Measurements from ENCODE around the gene LTK. TPM values are rescaled to one million over a fixed set of nuclear protein-coding genes. Genes with fewer than 3 reads are reported as not detected.
"Not testable (repeated sequence)": the region's sequence is repeated elsewhere in the genome, so short reads cannot be mapped to it uniquely, and the experiment has no call there.

LTK gene
- total and polyA plus RNA-seq, 2 donors (not counting 1 experiment from before 2014, with no cell fraction given) = 4.4 to 9.7 TPM

DNA sequence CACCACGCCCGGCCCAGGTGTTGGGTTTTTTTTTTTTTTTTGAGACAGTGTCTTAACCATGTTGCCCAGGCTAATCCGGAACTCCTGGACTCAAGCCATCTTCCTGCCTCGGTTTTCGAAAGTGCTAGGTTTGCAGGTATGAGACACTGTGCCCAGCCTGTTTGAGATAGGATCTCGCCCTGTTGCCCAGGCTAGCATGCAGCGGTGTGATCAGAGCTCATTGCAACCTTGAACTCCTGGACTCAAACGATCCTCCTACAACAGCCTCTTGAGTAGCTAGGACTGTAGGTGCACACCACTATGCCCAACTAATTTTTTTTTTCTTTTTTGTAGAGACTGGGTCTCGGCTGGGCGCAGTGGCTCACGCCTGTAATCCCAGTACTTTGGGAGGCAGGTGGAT is 40.2 kb downstream of the LTK start:
- no peak overlapping the region for H3K4me3 ChIP-seq (ENCODE audit: control extremely low read depth in 1 of 5, extremely low read depth in 1 of 5, insufficient read depth in 1 of 5, low read depth in 2 of 5, low read length in 4 of 5)
- no peaks in the 10 kb centered on the region for H3K27me3 Mint-ChIP-seq
- 96% methylated on average over 10 of the region's 11 CpGs for WGBS (ENCODE audit: insufficient coverage)
- H3K79me2 ChIP-seq (ENCODE audit: control insufficient read depth, insufficient read depth, low read length) = no peaks in the 10 kb centered on the region
- intact Hi-C loops (cut with micrococcal nuclease) = no loop called here
- H2AFZ ChIP-seq (ENCODE audit: insufficient read depth, low read depth, low read length, poor library complexity, severe bottlenecking) = no peak overlapping the region
- no peaks in the 10 kb centered on the region for H4K20me1 ChIP-seq (ENCODE audit: control insufficient read depth, insufficient read depth, low read length, poor library complexity, severe bottlenecking)
- H3K9me3 Mint-ChIP-seq (ENCODE audit: insufficient read depth) = no peaks in the 10 kb centered on the region
- peaks cover 22 to 69% of the 10 kb centered on the region in 2 experiments for H3K36me3 ChIP-seq (replicated peaks in 1 of 2; ENCODE audit: control extremely low read depth in 1 of 2, control insufficient read depth in 1 of 2, extremely low read depth in 1 of 2, insufficient read depth in 2 of 2, low read length in 1 of 2)
- ATAC-seq (ENCODE audit: low read depth) (no peak), DNase-seq (no peak)
- POLR2A ChIA-PET = no interaction called here
- H3K27me3 ChIP-seq (replicated peaks in 1 of 4; ENCODE audit: control extremely low read depth in 1 of 4, control insufficient read depth in 3 of 4, insufficient read depth in 4 of 4, low read length in 3 of 4) = no peaks in the 10 kb centered on the region
- no peak overlapping the region for H3K4me3 Mint-ChIP-seq
- TF ChIP-seq, protein P1, sequence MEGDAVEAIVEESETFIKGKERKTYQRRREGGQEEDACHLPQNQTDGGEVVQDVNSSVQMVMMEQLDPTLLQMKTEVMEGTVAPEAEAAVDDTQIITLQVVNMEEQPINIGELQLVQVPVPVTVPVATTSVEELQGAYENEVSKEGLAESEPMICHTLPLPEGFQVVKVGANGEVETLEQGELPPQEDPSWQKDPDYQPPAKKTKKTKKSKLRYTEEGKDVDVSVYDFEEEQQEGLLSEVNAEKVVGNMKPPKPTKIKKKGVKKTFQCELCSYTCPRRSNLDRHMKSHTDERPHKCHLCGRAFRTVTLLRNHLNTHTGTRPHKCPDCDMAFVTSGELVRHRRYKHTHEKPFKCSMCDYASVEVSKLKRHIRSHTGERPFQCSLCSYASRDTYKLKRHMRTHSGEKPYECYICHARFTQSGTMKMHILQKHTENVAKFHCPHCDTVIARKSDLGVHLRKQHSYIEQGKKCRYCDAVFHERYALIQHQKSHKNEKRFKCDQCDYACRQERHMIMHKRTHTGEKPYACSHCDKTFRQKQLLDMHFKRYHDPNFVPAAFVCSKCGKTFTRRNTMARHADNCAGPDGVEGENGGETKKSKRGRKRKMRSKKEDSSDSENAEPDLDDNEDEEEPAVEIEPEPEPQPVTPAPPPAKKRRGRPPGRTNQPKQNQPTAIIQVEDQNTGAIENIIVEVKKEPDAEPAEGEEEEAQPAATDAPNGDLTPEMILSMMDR (IDR thresholded peaks at IDR 0.05) = no peak
- TF ChIP-seq EZH2 (IDR thresholded peaks at IDR 0.05; ENCODE audit: borderline replicate concordance, insufficient read depth, low read depth, low read length, poor library complexity, severe bottlenecking) = no peak
- H3K4me1 ChIP-seq (ENCODE audit: control insufficient read depth in 2 of 2, insufficient read depth in 2 of 2, low read length in 2 of 2) = no peaks in the 10 kb centered on the region
- H3K9me3 ChIP-seq (ENCODE audit: control extremely low read depth in 1 of 3, control insufficient read depth in 2 of 3, insufficient read depth in 1 of 3, low read length in 2 of 3) = no peaks in the 10 kb centered on the region
- H3K9ac ChIP-seq (ENCODE audit: low read length) = no peak overlapping the region
- no peak overlapping the region for H3K4me2 ChIP-seq (replicated peaks; ENCODE audit: low read depth, low read length, poor library complexity, severe bottlenecking)
- H3K27ac Mint-ChIP-seq = no peak overlapping the region
- no peak overlapping the region for H3K27ac ChIP-seq (ENCODE audit: low read length in 2 of 2)
- H3K4me1 Mint-ChIP-seq = no peaks in the 10 kb centered on the region
- CTCF ChIA-PET = interaction anchor here (0.7 to 0.8 kb wide), 2 partner anchors 13 to 130 kb away, joined by 3 read pairs; no protein-coding TSS in a partner anchor

DNA sequence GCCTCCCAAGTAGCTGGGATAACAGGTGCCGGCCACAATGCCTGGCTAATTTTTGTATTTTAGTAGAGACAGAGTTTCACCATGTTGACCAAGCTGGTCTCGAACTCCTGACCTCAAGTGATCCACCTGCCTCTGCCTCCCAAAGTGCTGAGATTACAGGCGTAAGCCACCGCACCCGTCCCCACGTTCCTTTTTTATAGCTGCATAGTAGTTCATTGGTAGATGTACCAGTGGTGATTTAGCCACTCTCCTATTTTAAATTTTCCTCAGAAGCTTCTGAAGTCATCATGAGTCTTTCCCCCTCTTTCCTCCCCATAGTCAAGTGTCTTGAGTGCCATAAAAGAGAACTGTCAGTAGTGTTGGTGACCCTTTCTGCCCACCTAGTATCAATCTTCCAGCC is 44.0 kb downstream of the LTK start:
- ATAC-seq (ENCODE audit: low read depth); H3K4me2 ChIP-seq (replicated peaks; ENCODE audit: low read depth, low read length, poor library complexity, severe bottlenecking); H2AFZ ChIP-seq (ENCODE audit: insufficient read depth, low read depth, low read length, poor library complexity, severe bottlenecking); H3K79me2 ChIP-seq (ENCODE audit: control insufficient read depth, insufficient read depth, low read length); H3K27me3 Mint-ChIP-seq; H3K4me3 Mint-ChIP-seq; H3K9ac ChIP-seq (ENCODE audit: low read length); DNase-seq; H3K4me3 ChIP-seq (ENCODE audit: control extremely low read depth in 1 of 5, extremely low read depth in 1 of 5, insufficient read depth in 1 of 5, low read depth in 2 of 5, low read length in 4 of 5); H3K4me1 Mint-ChIP-seq; H3K27me3 ChIP-seq (replicated peaks in 1 of 4; ENCODE audit: control extremely low read depth in 1 of 4, control insufficient read depth in 3 of 4, insufficient read depth in 4 of 4, low read length in 3 of 4); H3K27ac ChIP-seq (ENCODE audit: low read length in 2 of 2); H3K9me3 Mint-ChIP-seq (ENCODE audit: insufficient read depth); H3K9me3 ChIP-seq (ENCODE audit: control extremely low read depth in 1 of 3, control insufficient read depth in 2 of 3, insufficient read depth in 1 of 3, low read length in 2 of 3); H4K20me1 ChIP-seq (ENCODE audit: control insufficient read depth, insufficient read depth, low read length, poor library complexity, severe bottlenecking); H3K4me1 ChIP-seq (ENCODE audit: control insufficient read depth in 2 of 2, insufficient read depth in 2 of 2, low read length in 2 of 2); H3K27ac Mint-ChIP-seq: not testable (repeated sequence)
- peaks cover 13 to 57% of the 10 kb centered on the region in 2 experiments for H3K36me3 ChIP-seq (replicated peaks in 1 of 2; ENCODE audit: control extremely low read depth in 1 of 2, control insufficient read depth in 1 of 2, extremely low read depth in 1 of 2, insufficient read depth in 2 of 2, low read length in 1 of 2)
- ChIA-PET CTCF (interaction anchor here (1.0 kb wide), 1 partner anchor 134 kb away, joined by 3 read pairs; no protein-coding TSS in a partner anchor), POLR2A (interaction anchor here (0.9 kb wide), 1 partner anchor 51 kb away, joined by 3 read pairs; no protein-coding TSS in a partner anchor)
- WGBS (ENCODE audit: insufficient coverage) = 100% methylated on average over 1 of the region's 6 CpGs
- intact Hi-C loops (cut with micrococcal nuclease) = loop anchor here (5.0 kb wide), 3 partner anchors 118 to 567 kb away; no protein-coding TSS in a partner anchor

All from B cell (primary cell).